GM19452 (cell line): Measurements from ENCODE around the gene IPO9.

Experiments used
- ATAC-seq: cut with Tn5 transposase; IDR thresholded peaks from one replicate; pipeline ENCODE4 v1.9.1; 2021; ENCODE audit not compliant: unreplicated experiment

The IPO9 gene

GRCh38 chr1:201886103-201886885, 57.3 kb downstream of the IPO9 start:
- no peak for ATAC-seq

DNA sequence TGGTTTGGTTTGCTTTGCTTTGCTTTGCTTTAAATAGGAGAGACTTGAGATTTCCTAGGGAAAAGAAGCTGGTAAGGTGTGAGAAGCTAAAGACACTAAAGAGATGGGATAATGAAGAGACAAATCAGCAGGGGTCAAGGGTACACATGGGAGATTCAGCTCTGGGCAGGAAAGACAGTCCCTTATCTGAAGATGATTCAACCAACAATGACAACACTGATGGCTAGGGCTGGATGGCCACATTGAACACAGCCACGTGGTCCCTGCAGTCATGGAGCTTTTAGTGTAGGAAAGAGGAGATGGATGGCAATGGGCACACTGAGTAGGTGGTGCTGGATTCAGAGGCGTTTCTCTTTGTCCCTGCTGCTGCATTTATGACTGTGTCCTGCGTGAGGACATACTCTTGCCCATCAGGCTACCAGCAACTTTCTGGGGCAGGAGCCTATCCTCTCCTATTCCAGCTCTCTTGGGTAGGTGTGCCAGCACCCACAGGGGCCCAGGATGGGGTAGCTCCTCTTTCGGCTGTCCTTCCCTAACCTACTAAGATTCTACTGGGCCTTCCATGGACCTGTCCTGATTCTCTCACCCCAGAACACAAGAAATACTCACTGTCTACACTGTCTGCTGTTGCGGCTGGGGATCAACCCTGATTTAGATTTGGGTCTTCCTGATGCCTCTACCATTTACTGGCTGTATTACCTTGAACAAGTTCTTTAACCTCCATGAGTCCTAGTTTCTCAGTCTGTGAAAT, 58.3 kb downstream of the IPO9 start:
- ATAC-seq, result no peak

DNA sequence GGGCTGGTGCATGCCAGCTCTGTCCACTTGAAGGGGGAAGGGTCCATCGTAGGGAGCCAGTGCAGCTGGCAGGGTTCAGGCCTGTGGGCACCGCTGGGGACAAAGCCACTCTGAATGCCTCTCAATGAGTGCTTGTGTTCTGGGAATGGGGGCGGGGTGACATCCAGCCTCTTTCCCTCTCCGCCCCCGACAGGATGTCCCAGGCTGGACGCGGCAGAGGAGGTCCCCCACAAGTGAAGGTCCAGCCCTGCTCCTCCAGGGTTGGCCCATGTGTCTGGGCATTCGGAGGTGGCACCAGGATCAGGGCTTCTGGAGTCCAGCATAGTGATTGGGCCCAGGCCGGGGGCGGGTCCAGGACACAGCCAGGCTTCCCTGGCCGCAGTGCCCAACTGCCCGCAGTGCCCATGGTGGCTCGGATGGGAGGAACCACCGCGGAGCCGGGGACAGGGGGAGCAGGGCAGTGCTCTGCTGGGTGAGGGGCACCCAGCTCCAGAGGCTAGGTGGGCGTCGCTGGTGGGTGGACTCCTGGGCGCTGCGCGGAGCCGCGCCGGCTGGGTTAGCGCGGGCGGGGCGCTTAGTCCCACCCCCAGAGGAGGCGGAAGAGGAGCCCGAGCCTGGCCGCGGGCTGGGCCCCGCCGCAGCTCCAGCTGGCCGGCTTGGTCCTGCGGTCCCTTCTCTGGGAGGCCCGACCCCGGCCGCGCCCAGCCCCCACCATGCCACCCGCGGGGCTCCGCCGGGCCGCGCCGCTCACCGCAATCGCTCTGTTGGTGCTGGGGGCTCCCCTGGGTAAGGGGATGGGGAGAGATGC, 59.5 kb downstream of the IPO9 start, which contains the start of gene SHISA4:
Gene SHISA4 (plus strand): TSS at position 617 of the 808 bp plus-strand sequence. CDS start 97 bp downstream, at position 714.
- no peak for ATAC-seq

DNA sequence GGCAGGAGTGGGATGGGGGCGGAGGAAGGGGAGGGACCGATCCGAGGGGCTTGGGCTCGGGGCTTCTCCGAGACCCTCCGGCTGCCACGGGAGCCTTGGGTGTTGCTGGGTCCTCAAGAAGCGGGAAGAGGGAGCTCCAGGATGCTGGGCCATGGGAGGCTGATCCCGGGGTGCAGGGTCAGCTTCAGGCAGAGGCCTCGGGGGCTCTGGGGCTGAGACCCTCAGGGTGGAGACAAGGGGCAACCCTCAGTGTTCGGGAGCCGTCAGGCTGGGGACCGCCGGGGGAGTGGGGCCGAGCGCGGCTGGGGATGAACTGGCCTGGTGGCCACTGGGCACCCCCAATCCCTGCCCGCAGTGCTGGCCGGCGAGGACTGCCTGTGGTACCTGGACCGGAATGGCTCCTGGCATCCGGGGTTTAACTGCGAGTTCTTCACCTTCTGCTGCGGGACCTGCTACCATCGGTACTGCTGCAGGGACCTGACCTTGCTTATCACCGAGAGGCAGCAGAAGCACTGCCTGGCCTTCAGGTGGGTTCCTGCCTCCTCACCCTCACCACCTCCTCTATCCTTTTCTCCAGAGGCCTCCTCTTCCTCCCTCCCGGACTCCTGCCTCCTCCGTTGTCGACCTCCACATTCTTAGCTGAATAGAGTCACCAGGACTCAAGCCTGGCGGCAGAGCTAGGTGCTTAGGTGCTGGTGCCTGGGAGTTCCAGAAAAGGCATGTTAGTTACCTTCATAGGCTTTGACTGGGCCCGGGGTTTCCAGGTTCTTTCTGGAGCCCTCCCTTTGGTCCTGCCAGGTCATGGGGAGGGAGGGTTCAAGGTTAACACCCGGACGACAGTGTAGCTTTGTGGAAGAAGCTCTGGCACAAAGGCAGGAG, 60.4 kb downstream of the IPO9 start:
- no peak for ATAC-seq

DNA sequence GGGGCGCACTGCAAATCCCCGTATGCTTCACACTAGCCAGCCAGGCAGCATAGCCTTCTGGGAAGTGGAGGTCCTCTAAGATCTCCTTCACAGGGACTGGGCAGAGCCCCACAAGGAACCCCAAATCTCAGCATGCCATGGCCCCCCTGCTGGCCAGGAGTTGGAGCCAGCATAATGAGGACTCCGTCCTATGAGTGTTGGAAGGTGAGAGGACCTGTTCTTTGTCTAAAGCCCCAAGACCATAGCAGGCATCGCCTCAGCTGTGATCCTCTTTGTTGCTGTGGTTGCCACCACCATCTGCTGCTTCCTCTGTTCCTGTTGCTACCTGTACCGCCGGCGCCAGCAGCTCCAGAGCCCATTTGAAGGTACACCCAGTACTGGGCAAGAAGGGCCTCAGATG, 61.3 kb downstream of the IPO9 start:
- ATAC-seq, result no peak

DNA sequence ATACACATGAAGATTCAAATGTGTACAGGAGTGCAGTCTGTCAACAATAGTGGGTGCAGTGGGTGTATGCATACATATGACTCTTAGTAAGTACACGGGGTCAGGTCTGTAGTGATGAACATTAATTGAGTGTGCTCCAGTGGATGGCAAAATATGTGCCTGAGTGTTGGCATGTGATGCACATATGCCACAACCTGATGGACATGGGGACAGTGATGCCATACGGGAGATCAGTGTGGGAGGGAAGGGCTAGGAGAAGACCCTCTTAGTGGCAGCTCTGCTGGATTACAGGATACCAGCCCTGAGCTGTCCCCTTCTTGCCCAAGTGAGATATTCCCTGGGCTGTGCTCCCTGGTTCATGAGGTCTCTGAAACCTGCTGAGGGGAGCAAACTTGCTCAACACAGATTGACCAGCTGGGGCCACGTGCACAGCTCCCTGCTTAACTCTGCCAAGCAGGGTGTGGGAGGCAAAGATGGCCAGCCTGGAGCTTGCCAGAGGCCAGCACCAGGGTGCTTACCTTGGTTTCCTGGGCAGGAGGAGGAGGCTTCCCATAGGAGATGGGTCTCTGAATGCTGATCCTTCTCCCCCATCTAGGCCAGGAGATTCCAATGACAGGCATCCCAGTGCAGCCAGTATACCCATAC, 62.0 kb downstream of the IPO9 start:
- no peak for ATAC-seq

DNA sequence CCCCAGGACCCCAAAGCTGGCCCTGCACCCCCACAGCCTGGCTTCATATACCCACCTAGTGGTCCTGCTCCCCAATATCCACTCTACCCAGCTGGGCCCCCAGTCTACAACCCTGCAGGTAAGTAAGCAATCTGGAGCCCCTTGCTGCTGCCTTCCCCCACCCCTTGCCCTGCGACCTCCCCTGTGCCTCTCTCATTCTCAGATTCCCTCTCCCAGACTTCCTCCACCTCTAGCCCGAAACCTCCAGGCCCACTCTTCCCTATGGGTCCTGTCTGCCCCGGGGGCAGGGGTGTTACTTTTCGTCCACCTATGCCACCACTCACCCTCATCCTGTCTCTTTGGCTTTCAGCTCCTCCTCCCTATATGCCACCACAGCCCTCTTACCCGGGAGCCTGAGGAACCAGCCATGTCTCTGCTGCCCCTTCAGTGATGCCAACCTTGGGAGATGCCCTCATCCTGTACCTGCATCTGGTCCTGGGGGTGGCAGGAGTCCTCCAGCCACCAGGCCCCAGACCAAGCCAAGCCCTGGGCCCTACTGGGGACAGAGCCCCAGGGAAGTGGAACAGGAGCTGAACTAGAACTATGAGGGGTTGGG, 62.6 kb downstream of the IPO9 start:
- ATAC-seq, result no peak

GRCh38 chr1:201892211-201892610, 63.3 kb downstream of the IPO9 start:
- ATAC-seq, result no peak

GRCh38 chr1:201893431-201893830, 64.5 kb downstream of the IPO9 start:
- ATAC-seq, result no peak

DNA sequence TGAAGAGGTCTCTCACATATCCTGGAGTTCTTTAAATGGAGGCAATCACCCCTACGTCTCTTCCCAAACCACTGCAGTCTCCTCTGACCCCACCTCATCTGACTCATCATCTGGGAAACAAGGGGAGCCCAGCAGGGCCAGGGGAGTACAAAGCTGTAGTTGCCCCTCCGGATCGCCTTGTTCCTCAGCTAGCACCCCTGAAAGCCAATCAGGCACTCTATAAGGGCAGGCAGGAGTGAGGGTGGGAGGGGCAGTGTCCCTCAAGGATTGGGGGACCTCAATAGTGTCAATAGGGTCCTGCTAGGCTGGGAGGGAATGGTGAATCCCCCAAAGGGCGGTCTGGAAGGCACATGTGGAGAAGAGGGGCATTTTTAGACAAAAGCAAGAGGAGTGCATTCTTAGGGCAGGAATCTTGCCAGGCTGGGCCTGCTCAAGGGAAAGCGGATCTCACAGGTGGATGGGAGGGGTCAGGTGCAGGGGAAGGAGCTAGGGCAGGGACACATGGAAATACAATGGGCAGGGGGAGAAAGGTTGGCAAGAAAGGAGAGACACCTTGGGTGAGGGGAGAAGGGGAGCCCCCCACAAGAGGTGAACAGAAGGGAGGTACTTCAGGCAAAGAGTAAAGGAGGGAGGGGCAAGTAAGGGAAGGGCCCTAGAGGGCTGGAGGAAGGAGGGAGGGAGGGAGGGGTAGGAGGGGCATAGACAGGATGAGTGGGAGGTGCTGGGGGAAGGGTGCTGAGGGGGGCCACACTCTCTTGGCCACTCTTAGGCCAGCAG, 65.6 kb downstream of the IPO9 start:
- ATAC-seq, result no peak

DNA sequence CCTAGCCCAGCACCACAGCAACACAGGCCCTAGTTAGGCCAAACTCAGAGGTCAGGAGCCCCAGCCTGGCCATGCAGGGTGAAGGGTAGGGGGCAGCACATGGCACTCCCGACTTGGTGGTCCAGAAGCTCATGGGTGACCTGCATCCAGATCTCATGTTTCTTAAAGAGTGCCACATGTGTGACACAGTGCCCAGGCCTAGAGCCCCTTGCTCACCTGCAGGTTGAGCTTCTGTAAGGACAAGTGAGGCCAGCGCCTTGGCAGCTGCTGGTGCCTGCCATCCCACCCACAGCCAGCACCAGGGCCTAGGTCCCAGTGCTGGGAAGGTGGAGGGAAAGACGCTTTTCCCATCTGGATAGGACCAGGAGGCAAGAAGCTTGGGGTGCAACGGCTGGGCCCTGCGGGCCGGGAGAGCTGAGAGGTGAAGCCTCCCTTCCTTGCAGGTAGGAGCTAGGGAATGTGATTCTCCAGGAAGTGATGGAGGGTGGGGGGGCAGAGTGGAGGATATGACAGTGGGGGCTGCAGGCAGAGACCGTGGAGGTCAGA, 66.2 kb downstream of the IPO9 start:
- ATAC-seq, result no peak

DNA sequence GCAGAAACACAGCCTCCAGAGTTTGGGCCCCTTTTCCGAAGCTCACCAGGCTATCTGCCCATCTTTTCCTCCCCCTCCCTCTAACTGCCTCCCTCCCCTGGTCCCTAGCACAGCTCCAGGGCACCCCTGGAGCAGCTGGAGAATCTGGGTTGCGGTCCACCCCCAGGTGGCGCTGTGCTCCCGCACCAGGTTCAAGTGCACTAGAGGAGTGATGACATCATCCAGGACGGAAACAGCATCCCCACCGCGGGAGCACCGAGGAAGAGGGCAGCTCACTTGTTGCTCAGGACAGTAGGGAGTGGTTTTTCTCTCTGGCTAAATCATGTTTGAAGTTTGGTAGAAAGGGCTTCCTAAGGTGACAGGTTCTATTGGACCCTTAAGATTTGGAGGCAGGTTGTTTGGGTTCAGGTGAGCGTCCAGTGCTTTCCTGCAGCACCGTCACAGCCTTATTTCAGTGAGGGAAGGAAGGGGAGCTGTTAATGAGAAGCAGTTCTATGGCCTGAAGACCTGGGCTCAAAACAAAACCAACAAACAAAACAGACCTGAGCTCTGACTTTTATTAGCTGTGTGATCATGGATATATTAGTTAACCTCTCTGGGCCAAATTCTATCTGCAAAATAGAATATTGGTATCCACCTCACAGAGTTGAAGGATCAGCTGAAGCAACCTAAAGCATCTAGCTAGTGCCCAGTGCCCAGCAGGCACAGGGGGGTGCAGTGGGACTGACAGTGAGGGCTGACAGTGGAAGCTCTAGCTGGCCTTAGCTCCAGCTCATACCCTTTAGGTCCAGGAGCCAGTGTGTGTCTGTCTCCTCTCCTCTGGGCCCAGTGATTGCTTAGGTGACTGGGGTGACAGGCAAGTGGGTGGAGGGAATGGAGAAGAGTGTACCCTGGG, 67.2 kb downstream of the IPO9 start:
- ATAC-seq, result peak; percentile 86

DNA sequence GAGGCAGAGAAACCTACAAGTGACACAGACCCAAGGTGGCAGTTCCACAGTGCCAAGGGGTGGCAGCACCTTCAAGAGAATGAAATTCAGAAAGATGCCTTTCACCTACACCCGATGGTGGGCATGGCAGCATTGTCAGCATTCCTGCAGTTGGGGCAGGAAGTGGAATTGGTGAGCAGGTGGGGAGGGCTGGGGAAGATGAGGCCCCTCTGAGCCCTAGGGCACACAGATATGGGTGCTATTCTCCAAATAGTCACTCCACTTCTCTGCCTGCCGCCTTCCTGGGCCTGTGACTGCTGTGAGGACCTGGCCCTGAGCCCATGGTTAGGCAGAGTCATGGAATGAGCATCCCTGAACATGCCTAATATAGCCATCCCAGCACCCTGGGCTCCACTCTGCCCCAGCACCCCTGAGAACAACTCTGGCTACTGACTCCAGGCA, 68.0 kb downstream of the IPO9 start:
- ATAC-seq, result no peak

- ATAC-seq, result no peak
Observed at GRCh38 chr1:201898240-201898894, 69.4 kb downstream of the IPO9 start.

DNA sequence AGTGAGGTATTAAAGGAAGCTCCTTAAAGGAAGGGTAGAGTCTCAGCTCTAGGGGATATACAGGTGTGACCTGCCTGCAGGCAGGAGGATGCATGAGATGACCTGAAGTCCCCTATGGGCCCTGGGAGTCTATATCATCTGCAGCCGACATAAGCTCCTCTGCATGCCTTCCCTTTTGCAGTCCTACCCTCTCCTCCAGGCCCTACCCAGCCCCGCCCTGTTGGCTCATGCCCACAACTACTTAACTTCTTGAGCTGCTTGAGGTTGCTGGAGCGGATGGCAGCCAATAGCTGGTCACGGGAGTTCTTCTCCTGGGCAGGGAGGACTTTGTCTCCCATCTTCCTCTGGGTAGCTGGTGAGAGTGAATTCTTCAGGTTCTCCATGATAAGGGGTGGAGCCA, 70.0 kb downstream of the IPO9 start:
- no peak for ATAC-seq

- no peak for ATAC-seq
Observed at GRCh38 chr1:201899683-201900429, 70.9 kb downstream of the IPO9 start.
